Neuronal stem cell (in vitro differentiated cells): ENCODE results near the gene ARL6IP6.

Source experiments
- DNase-seq: peaks from one replicate; pipeline ENCODE4 v3.0.0-alpha.2; 2013; ENCODE audit warnings: low spot score
- H2AFZ ChIP-seq: one replicate; pipeline ENCODE4 v1.6.1; 2013; ENCODE audit warnings: mild to moderate bottlenecking, low read length, inconsistent platforms
- H2AK5ac ChIP-seq: 2 replicates; pipeline ENCODE4 v1.6.1; 2013; ENCODE audit warnings: low read depth, mild to moderate bottlenecking, inconsistent platforms, low read length, moderate library complexity, mixed read lengths
- H2BK120ac ChIP-seq: 2 replicates; pipeline ENCODE4 v1.6.1; 2013; ENCODE audit warnings: low read depth, mild to moderate bottlenecking, inconsistent platforms, low read length, moderate library complexity, mixed read lengths
- H2BK12ac ChIP-seq: one replicate; pipeline ENCODE4 v1.6.1; 2013; ENCODE audit warnings: low read length, inconsistent platforms
- H2BK15ac ChIP-seq: 2 replicates; pipeline ENCODE4 v1.6.1; 2013; ENCODE audit warnings: mild to moderate bottlenecking, low read length, inconsistent platforms, mixed read lengths
- H2BK5ac ChIP-seq: one replicate; pipeline ENCODE4 v1.6.1; 2013; ENCODE audit warnings: inconsistent platforms, mild to moderate bottlenecking, low read length, moderate library complexity
- H3K14ac ChIP-seq: one replicate; pipeline ENCODE4 v1.6.1; 2013; ENCODE audit warnings: low read length, inconsistent platforms
- H3K18ac ChIP-seq: 2 replicates; pipeline ENCODE4 v1.6.1; 2013; ENCODE audit warnings: low read length, inconsistent platforms
- H3K23ac ChIP-seq: 2 replicates; pipeline ENCODE4 v1.6.1; 2013; ENCODE audit warnings: low read depth, mild to moderate bottlenecking, mixed read lengths, low read length, inconsistent platforms; ENCODE audit not compliant: poor library complexity
- H3K27ac ChIP-seq: replicated peaks from 3 replicates; pipeline ENCODE4 v1.5.1; 2013; ENCODE audit warnings: low read length, inconsistent platforms
- H3K27me3 ChIP-seq, 3 experiments: 2 replicates each; pipeline ENCODE4 v1.6.1; 2013; ENCODE audit warnings: low read length in 3 of 3, mild to moderate bottlenecking in 2 of 3, inconsistent platforms in 1 of 3, low read depth in 1 of 3, mixed read lengths in 1 of 3, moderate library complexity in 1 of 3; ENCODE audit not compliant: control insufficient read depth in 3 of 3, insufficient read depth in 3 of 3
- H3K36me3 ChIP-seq, 2 donors: replicated peaks in 1 of 2; 2 replicates each; pipeline ENCODE4 v1.6.1; 2013; ENCODE audit warnings: low read length in 2 of 2; ENCODE audit not compliant: control insufficient read depth in 2 of 2, insufficient read depth in 2 of 2
- H3K4ac ChIP-seq: 2 replicates; pipeline ENCODE4 v1.6.1; 2013; ENCODE audit warnings: inconsistent platforms, mild to moderate bottlenecking, low read length, moderate library complexity
- H3K4me1 ChIP-seq, 2 donors: 1 replicate in 1 of 2; 2 replicates in 1 of 2; pipeline ENCODE4 v1.6.1; 2013; ENCODE audit warnings: low read length in 2 of 2, low read depth in 1 of 2; ENCODE audit not compliant: control insufficient read depth in 2 of 2, insufficient read depth in 1 of 2
- H3K4me2 ChIP-seq: one replicate; pipeline ENCODE4 v1.6.1; 2013; ENCODE audit warnings: mild to moderate bottlenecking, low read length, inconsistent platforms; ENCODE audit not compliant: insufficient read depth, poor library complexity, severe bottlenecking
- H3K4me3 ChIP-seq, 2 donors: 2 replicates each; pipeline ENCODE4 v1.5.1; 2013; ENCODE audit warnings: low read length in 2 of 2, mild to moderate bottlenecking in 2 of 2, inconsistent platforms in 1 of 2, moderate library complexity in 1 of 2
- H3K79me1 ChIP-seq: one replicate; pipeline ENCODE4 v1.6.1; 2013; ENCODE audit warnings: low read depth, mild to moderate bottlenecking, inconsistent platforms, low read length, moderate library complexity
- H3K9ac ChIP-seq: one replicate; pipeline ENCODE4 v1.6.1; 2013; ENCODE audit warnings: mild to moderate bottlenecking, low read depth, low read length, inconsistent platforms; ENCODE audit not compliant: poor library complexity
- H3K9me3 ChIP-seq, 2 donors: replicated peaks in 1 of 2; 2 replicates each; pipeline versions ENCODE3 to v1.6.1; 2013; ENCODE audit warnings: low read length in 2 of 2, mild to moderate bottlenecking in 2 of 2, inconsistent platforms in 1 of 2, low read depth in 1 of 2, mixed read lengths in 1 of 2, moderate library complexity in 1 of 2; ENCODE audit not compliant: control insufficient read depth in 2 of 2, insufficient read depth in 1 of 2
- H4K8ac ChIP-seq: one replicate; pipeline ENCODE4 v1.6.1; 2013; ENCODE audit warnings: low read depth, mild to moderate bottlenecking, inconsistent platforms, low read length, moderate library complexity
- H4K91ac ChIP-seq: one replicate; pipeline ENCODE4 v1.6.1; 2013; ENCODE audit warnings: low read length, low read depth, mild to moderate bottlenecking, inconsistent platforms; ENCODE audit not compliant: poor library complexity
- WGBS, 2 donors: extraction: QIAGEN DNeasy Blood & Tissue Kit; methylation state at CpG; one replicate each; pipeline ENCODE4 v1.1.7; 2013; ENCODE audit warnings: missing lambda C conversion rate in 2 of 2, mixed read lengths in 1 of 2; ENCODE audit not compliant: insufficient read length in 2 of 2, insufficient replicate concordance in 1 of 2; ENCODE audit errors: extremely low coverage in 2 of 2; 5-methylcytosine and 5-hydroxymethylcytosine counted together

Gene ARL6IP6

DNA sequence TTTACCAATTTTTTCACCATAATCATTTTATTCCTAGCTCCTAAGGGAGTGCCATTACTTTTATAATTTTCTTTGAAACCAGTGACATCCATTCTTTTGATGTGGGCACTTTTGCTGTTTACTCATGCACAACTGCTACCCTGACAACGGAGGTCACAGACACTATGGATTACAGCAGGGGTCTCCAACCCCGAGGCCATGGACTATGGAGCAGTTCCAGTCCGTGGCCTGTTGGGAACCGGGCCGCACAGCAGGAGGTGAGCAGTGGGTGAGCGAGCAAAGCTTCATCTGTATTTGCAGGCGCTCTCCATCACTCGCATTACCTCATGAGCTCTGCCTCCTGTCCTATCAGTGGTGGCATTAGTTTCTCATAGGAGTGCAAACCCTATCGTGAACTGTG is 35.8 kb upstream of the ARL6IP6 start:
- H3K23ac ChIP-seq: no peak overlapping the region
- WGBS, 2 donors: no CpG with 5 or more reads among the region's 9 CpGs
- H2BK15ac ChIP-seq: no peak overlapping the region
- peaks cover 3% of the 10 kb centered on the region for H3K79me1 ChIP-seq
- peaks cover 0 to 52% of the 10 kb centered on the region in 2 donors for H3K9me3 ChIP-seq
- peaks cover 4 to 89% of the 10 kb centered on the region in 2 donors for H3K36me3 ChIP-seq
- no peak overlapping the region for H2BK120ac ChIP-seq
- no peak overlapping the region for H2BK12ac ChIP-seq
- H3K9ac ChIP-seq: no peak overlapping the region
- H3K4me3 ChIP-seq: peak overlapping the region in 1 of 2 donors; percentile 64
- H3K14ac ChIP-seq: no peak overlapping the region
- H3K27me3 ChIP-seq: no peaks in the 10 kb centered on the region
- H3K4me2 ChIP-seq: no peak overlapping the region
- H4K8ac ChIP-seq: no peak overlapping the region
- no peak overlapping the region for H3K27ac ChIP-seq
- H2BK5ac ChIP-seq: no peak overlapping the region
- peaks cover 2 to 5% of the 10 kb centered on the region in 2 donors for H3K4me1 ChIP-seq
- no peak overlapping the region for H4K91ac ChIP-seq
- H3K4ac ChIP-seq: no peak overlapping the region
- no peak overlapping the region for H2AFZ ChIP-seq
- H3K18ac ChIP-seq: no peak overlapping the region
- H2AK5ac ChIP-seq: no peak overlapping the region
- no peak for DNase-seq

DNA sequence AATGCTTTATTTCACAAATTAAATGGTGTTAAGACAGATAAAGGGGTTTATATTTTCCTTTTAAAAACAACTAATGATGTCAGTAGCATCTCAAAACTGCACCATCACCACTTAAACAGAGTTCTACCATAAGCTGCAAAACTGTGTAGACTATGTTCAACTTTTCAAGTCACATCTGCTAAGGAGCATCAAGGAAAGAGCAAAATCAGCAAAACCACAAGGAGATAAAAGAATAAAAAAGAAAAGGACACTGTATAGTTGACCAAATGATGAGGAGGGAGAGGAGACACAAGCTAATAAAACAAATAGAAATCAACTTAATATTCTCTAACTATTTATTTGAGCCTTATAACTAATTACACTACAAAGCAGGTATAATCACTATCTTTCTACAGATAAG is 35.0 kb upstream of the ARL6IP6 start:
- Histone ChIP-seq H3K36me3 (peaks cover 4 to 89% of the 10 kb centered on the region in 2 donors), H3K18ac (no peak overlapping the region), H3K4me3 (no peak overlapping the region), H3K9me3 (peaks cover 0 to 58% of the 10 kb centered on the region in 2 donors), H3K4me2 (no peak overlapping the region), H2BK5ac (no peak overlapping the region), H4K8ac (no peak overlapping the region), H2BK120ac (no peak overlapping the region), H3K9ac (no peak overlapping the region), H3K4me1 (peaks cover 2 to 5% of the 10 kb centered on the region in 2 donors), H3K27me3 (no peaks in the 10 kb centered on the region), H4K91ac (no peak overlapping the region), H3K79me1 (peaks cover 3% of the 10 kb centered on the region), H3K23ac (no peak overlapping the region), H3K27ac (no peak overlapping the region), H2AK5ac (no peak overlapping the region), H2BK12ac (no peak overlapping the region), H2AFZ (no peak overlapping the region), H2BK15ac (no peak overlapping the region), H3K4ac (no peak overlapping the region), H3K14ac (no peak overlapping the region)
- no peak for DNase-seq

DNA sequence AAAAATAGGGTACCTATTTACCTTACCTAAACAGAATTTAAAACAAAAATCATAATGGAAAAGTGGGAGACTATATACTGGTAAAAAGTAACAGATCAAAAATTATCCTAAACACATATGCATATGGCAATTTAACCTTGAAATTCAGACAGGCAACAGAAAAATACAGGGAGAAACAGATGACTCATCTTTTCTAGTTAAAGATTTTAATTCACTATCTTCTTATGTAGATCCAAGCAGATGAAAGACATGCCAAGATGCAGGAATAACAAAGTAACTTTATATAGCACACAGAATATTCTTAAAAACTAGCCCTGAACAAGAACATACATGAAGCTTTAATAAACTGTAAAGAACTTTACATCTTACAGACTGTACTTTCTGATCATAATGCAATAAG is 32.1 kb upstream of the ARL6IP6 start:
- H4K91ac ChIP-seq: no peak overlapping the region
- no peak overlapping the region for H3K27ac ChIP-seq
- no peak overlapping the region for H3K23ac ChIP-seq
- no peak overlapping the region for H3K18ac ChIP-seq
- H3K4me1 ChIP-seq: peaks cover 2 to 5% of the 10 kb centered on the region in 2 donors
- H2AFZ ChIP-seq: no peak overlapping the region
- peaks cover 3% of the 10 kb centered on the region for H3K79me1 ChIP-seq
- H3K36me3 ChIP-seq: peaks cover 0 to 89% of the 10 kb centered on the region in 2 donors
- no peak overlapping the region for H3K9ac ChIP-seq
- no peak overlapping the region for H4K8ac ChIP-seq
- H3K27me3 ChIP-seq: no peaks in the 10 kb centered on the region
- H3K4me2 ChIP-seq: no peak overlapping the region
- DNase-seq: no peak
- no peak overlapping the region for H2BK12ac ChIP-seq
- H3K4ac ChIP-seq: no peak overlapping the region
- peaks cover 0 to 58% of the 10 kb centered on the region in 2 donors for H3K9me3 ChIP-seq
- no peak overlapping the region for H2BK15ac ChIP-seq
- no peak overlapping the region for H3K14ac ChIP-seq
- no peak overlapping the region for H2BK5ac ChIP-seq
- H3K4me3 ChIP-seq: no peak overlapping the region
- H2AK5ac ChIP-seq: no peak overlapping the region
- no peak overlapping the region for H2BK120ac ChIP-seq

DNA sequence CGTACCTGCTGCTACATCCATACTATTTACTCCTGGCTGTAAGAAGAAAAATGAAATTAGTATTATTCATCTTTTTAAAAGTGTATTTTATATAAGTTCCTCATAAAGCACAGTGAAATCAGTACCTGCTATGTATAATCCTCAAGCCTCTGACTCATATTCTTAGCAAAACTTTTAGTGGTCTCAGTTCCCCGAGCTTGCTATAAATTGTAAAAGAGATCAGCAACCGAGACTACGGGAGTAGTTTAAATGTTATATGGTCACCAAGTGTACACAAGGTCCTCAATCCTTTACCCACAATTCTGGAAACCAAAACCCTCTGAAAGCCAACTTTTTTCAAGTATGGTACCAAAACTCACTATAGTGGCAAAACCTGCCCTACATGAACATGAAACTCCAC is 25.4 kb upstream of the ARL6IP6 start:
- Histone ChIP-seq H3K4me1 (no peaks in the 10 kb centered on the region), H2BK15ac (no peak overlapping the region), H3K27me3 (no peaks in the 10 kb centered on the region), H3K79me1 (no peaks in the 10 kb centered on the region), H4K8ac (no peak overlapping the region), H3K4me2 (no peak overlapping the region), H2BK12ac (no peak overlapping the region), H3K36me3 (peaks cover 2 to 74% of the 10 kb centered on the region in 2 donors), H2BK5ac (no peak overlapping the region), H2AFZ (no peak overlapping the region), H3K4ac (no peak overlapping the region), H3K4me3 (no peak overlapping the region), H3K9me3 (peaks cover 0 to 11% of the 10 kb centered on the region in 2 donors), H4K91ac (no peak overlapping the region), H3K18ac (no peak overlapping the region), H3K27ac (no peak overlapping the region), H2AK5ac (no peak overlapping the region), H3K9ac (no peak overlapping the region), H2BK120ac (no peak overlapping the region), H3K23ac (no peak overlapping the region), H3K14ac (no peak overlapping the region)
- no peak for DNase-seq
- WGBS, 2 donors: no CpG with 5 or more reads among the region's 4 CpGs
